Measurements from ENCODE around the gene ARID5B. TPM values are rescaled to one million over a fixed set of nuclear protein-coding genes. Genes with fewer than 3 reads are reported as not detected.

ARID5B gene
- total and polyA plus RNA-seq, 2 of the 4 experiments (the other 2 are of a cell fraction): 41.0 to 125 TPM

GRCh38 chr10:62021128-62021665 is 119.7 kb downstream of the ARID5B start:
- DNase-seq (no peak), ATAC-seq (ENCODE audit: low read depth) (peak; percentile 18; the same call in 1 of the 2 replicates)
- CTCF ChIA-PET: interaction anchor here (0.6 to 1.6 kb wide), 2 partner anchors 25 to 60 kb away, joined by 3 read pairs; no protein-coding TSS in a partner anchor
- H4K91ac ChIP-seq (ENCODE audit: insufficient read depth, low read depth, low read length): peak overlapping the region; percentile 26; the same call in 1 of the 2 replicates
- peaks cover 10% of the 10 kb centered on the region; the same call in 1 of the 2 replicates for H3K36me3 ChIP-seq (ENCODE audit: control insufficient read depth, insufficient read depth, low read length)
- no peak overlapping the region for H2AFZ ChIP-seq (replicated peaks; ENCODE audit: low read length, poor library complexity)
- H3K4ac ChIP-seq (ENCODE audit: low read depth, low read length): no peak overlapping the region; the same call in 1 of the 2 replicates
- intact Hi-C loops (cut with micrococcal nuclease): no loop called here
- dilution Hi-C loops (cut with HindIII; ENCODE audit: low sequenced_read_pairs, unreplicated experiment): no loop called here
- H3K9me3 ChIP-seq (ENCODE audit: control insufficient read depth, insufficient read depth, low read length): no peaks in the 10 kb centered on the region; the same call in 1 of the 2 replicates
- H3K4me3 ChIP-seq (ENCODE audit: insufficient read depth, low read depth, low read length): no peak overlapping the region
- peaks cover 51 to 86% of the 10 kb centered on the region in 2 experiments for H3K79me1 ChIP-seq (ENCODE audit: low read depth in 1 of 2, low read length in 2 of 2)
- H3K9me1 ChIP-seq (ENCODE audit: insufficient read depth, low read length): peaks cover 13% of the 10 kb centered on the region
- no peak overlapping the region for H2BK5ac ChIP-seq (ENCODE audit: low read depth, low read length, poor library complexity, severe bottlenecking)
- peak overlapping the region; percentile 28; the same call in 1 of the 3 replicates for H2BK15ac ChIP-seq (ENCODE audit: low read depth, low read length)
- no peak overlapping the region for H3K14ac ChIP-seq (replicated peaks; ENCODE audit: low read depth, low read length)
- no peak overlapping the region; the same call in 1 of the 2 replicates for H4K5ac ChIP-seq (ENCODE audit: low read depth, low read length)
- no peak overlapping the region for H2AK9ac ChIP-seq (replicated peaks; ENCODE audit: low read depth, low read length, poor library complexity)
- H2AK5ac ChIP-seq (ENCODE audit: low read depth, low read length): no peak overlapping the region
- H3K27ac ChIP-seq (ENCODE audit: insufficient read depth, low read length): peak overlapping the region; percentile 52; the same call in 1 of the 2 replicates
- in situ Hi-C loops (cut with MboI; ENCODE audit: low sequenced_read_pairs): no loop called here
- peaks cover 31% of the 10 kb centered on the region for H3K4me1 ChIP-seq (ENCODE audit: control insufficient read depth, insufficient read depth, low read length)
- no peak overlapping the region; the same call in 1 of the 2 replicates for H3K4me2 ChIP-seq (ENCODE audit: low read depth, low read length)
- BruUV-seq (replicated peaks): no TSS peak
- H2BK120ac ChIP-seq (ENCODE audit: low read depth, low read length): peak overlapping the region; percentile 6
- H2BK20ac ChIP-seq (ENCODE audit: low read depth, low read length): 0 out of 2 replicates have a peak overlapping the region, but pooled peaks have one; percentile 2
- H3K27me3 ChIP-seq (ENCODE audit: control insufficient read depth, insufficient read depth, low read length): no peaks in the 10 kb centered on the region
- no CpG with 5 or more reads among the region's 2 CpGs for WGBS, 2 experiments (ENCODE audit: extremely low coverage in 2 of 2, insufficient read length in 1 of 2)
- peak overlapping the region; percentile 48; the same call in 1 of the 2 replicates for H3K18ac ChIP-seq (ENCODE audit: low read depth, low read length)
- H3K9ac ChIP-seq (ENCODE audit: low read depth, low read length): no peak overlapping the region
- H3K23ac ChIP-seq (ENCODE audit: low read depth, low read length): 0 out of 2 replicates have a peak overlapping the region, but pooled peaks have one; percentile 6
- POLR2A ChIA-PET (ENCODE audit: unreplicated experiment): no interaction called here
- TF ChIP-seq SMC3 (IDR thresholded peaks at IDR 0.05; ENCODE audit: low read depth, low read length) (no peak), POLR2A (IDR thresholded peaks at IDR 0.05; ENCODE audit: low read depth, low read length) (no peak), RFX5 (IDR thresholded peaks at IDR 0.05; ENCODE audit: low read depth, low read length) (no peak), CHD1 (IDR thresholded peaks at IDR 0.05; ENCODE audit: low read depth, low read length) (no peak), MXI1 (IDR thresholded peaks at IDR 0.05; ENCODE audit: borderline replicate concordance, low read depth, low read length) (no peak), NFE2L2 (IDR thresholded peaks at IDR 0.05; ENCODE audit: low read depth, low read length) (no peak)
- 0 out of 4 replicates have a peak overlapping the region, but pooled peaks of 1 of the 2 experiments have one; percentile 27 for H4K8ac ChIP-seq (ENCODE audit: low read depth in 2 of 2, low read length in 2 of 2)
- peaks cover 4% of the 10 kb centered on the region; the same call in 1 of the 2 replicates for H4K20me1 ChIP-seq (ENCODE audit: insufficient read depth, low read length)
- no peak overlapping the region for H3K56ac ChIP-seq (ENCODE audit: extremely low read depth, insufficient read depth, low read length)
